HG03175 (cell line): ENCODE data around the gene CNTLN.
A peak's percentile ranks its signal among the peaks of the same experiment; 100 is the strongest.
"Not testable (repeated sequence)": the region's sequence is repeated elsewhere in the genome, so short reads cannot be mapped to it uniquely, and the experiment has no call there.

Experiments used
- ATAC-seq: cut with Tn5 transposase; IDR thresholded peaks from one replicate; pipeline ENCODE4 v1.9.1; 2021; ENCODE audit warnings: mild to moderate bottlenecking, moderate library complexity; ENCODE audit not compliant: unreplicated experiment

The CNTLN gene

GRCh38 chr9:17134396-17135294 is at the start of gene CNTLN:
Gene CNTLN, plus strand, starts transcription at chr9:17135040. Its CDS starts 26 bp downstream, at chr9:17135066.
- peak; percentile 61 for ATAC-seq

- no peak for ATAC-seq
Measured at GRCh38 chr9:17088566-17088965, 46.3 kb upstream of the CNTLN start.

- no peak for ATAC-seq
Measured at GRCh38 chr9:17090041-17090440, 44.8 kb upstream of the CNTLN start.

GRCh38 chr9:17116400-17116837 is 18.4 kb upstream of the CNTLN start:
- no peak for ATAC-seq

- no peak for ATAC-seq
Measured at GRCh38 chr9:17117372-17117771, 17.5 kb upstream of the CNTLN start.

- ATAC-seq, result no peak
Measured at GRCh38 chr9:17120203-17120602, 14.6 kb upstream of the CNTLN start.

GRCh38 chr9:17121264-17121663 is 13.6 kb upstream of the CNTLN start:
- ATAC-seq, result no peak

- ATAC-seq, result no peak
Measured at GRCh38 chr9:17130291-17130690, 4.5 kb upstream of the CNTLN start.

GRCh38 chr9:17130725-17131124 is 4.1 kb upstream of the CNTLN start:
- ATAC-seq, result no peak

GRCh38 chr9:17131494-17131893 is 3.3 kb upstream of the CNTLN start:
- ATAC-seq, result no peak

GRCh38 chr9:17135295-17136160 is 688 bp downstream of the CNTLN start:
- ATAC-seq, result peak; percentile 57

- no peak for ATAC-seq
Measured at GRCh38 chr9:17137566-17137965, 2.7 kb downstream of the CNTLN start.

- ATAC-seq, result no peak
Measured at GRCh38 chr9:17138503-17138902, 3.7 kb downstream of the CNTLN start.

- ATAC-seq, result no peak
Measured at GRCh38 chr9:17140418-17140817, 5.6 kb downstream of the CNTLN start.

GRCh38 chr9:17148324-17148723 is 13.5 kb downstream of the CNTLN start:
- no peak for ATAC-seq

- no peak for ATAC-seq
Measured at GRCh38 chr9:17159469-17159868, 24.6 kb downstream of the CNTLN start.

- no peak for ATAC-seq
Measured at GRCh38 chr9:17160327-17160726, 25.5 kb downstream of the CNTLN start.

- no peak for ATAC-seq
Measured at GRCh38 chr9:17165764-17166163, 30.9 kb downstream of the CNTLN start.

GRCh38 chr9:17166346-17166745 is 31.5 kb downstream of the CNTLN start:
- no peak for ATAC-seq

GRCh38 chr9:17171309-17172094 is 36.7 kb downstream of the CNTLN start:
- ATAC-seq, result no peak

GRCh38 chr9:17177496-17177895 is 42.7 kb downstream of the CNTLN start:
- not testable (repeated sequence) for ATAC-seq
